Esophagus squamous epithelium (tissue), 5 donors: ENCODE measurements around the gene VMAC. TPM values are rescaled to one million over a fixed set of nuclear protein-coding genes. Genes with fewer than 3 reads are reported as not detected.

Source experiments
- DNase-seq: peaks from one replicate; lab custom pipeline; 2025; lab: John Stamatoyannopoulos, UW
- H3K27ac ChIP-seq, 4 donors: fragments of 200-600 bp; sonication (generic); one replicate each; pipeline ENCODE4 v1.5.1; 2016 to 2019; ENCODE audit warnings: mild to moderate bottlenecking in 1 of 4
- H3K27me3 ChIP-seq, 4 donors: fragments of 200-600 bp; sonication (generic); 1 replicate in 3 of 4; 2 replicates in 1 of 4; pipeline versions ENCODE4 v1.5.1 to v1.6.0; 2017 to 2021; ENCODE audit warnings: antibody characterized with exemption in 1 of 4
- H3K36me3 ChIP-seq, 3 donors: fragments of 200-600 bp; sonication (generic); one replicate each; pipeline ENCODE4 v1.5.1; 2016 to 2019
- H3K4me1 ChIP-seq, 3 donors: fragments of 200-600 bp; sonication (generic); one replicate each; pipeline ENCODE4 v1.5.1; 2017 to 2019
- H3K4me3 ChIP-seq, 4 donors: fragments of 200-600 bp; sonication (generic); 1 replicate in 3 of 4; 2 replicates in 1 of 4; pipeline ENCODE4 v1.5.1; 2016 to 2019; ENCODE audit warnings: mild to moderate bottlenecking in 2 of 4, moderate library complexity in 1 of 4
- H3K9me3 ChIP-seq, 3 donors: fragments of 200-600 bp; sonication (generic); one replicate each; pipeline ENCODE4 v1.5.1; 2016 to 2019
- CTCF ChIP-seq, 6 experiments: fragments of 450-650 bp in 4 of 6; fragments of 200-600 bp in 2 of 6; sonication (generic) in 2 of 6; IDR thresholded peaks; one replicate each; pipeline ENCODE4 v1.5.1; 2016 to 2019; ENCODE audit warnings: antibody characterized with exemption in 6 of 6, mild to moderate bottlenecking in 4 of 6, moderate library complexity in 4 of 6
- POLR2A ChIP-seq, 4 donors: fragments of 450-650 bp; IDR thresholded peaks; one replicate each; pipeline ENCODE4 v1.6.1; 2017; ENCODE audit warnings: antibody characterized with exemption in 4 of 4, mild to moderate bottlenecking in 4 of 4, moderate library complexity in 3 of 4
- WGBS, 2 donors: methylation state at CpG; one replicate each; pipeline ENCODE4 v1.1.5; 2018; 5-methylcytosine and 5-hydroxymethylcytosine counted together
- intact Hi-C: fragments of 100-400 bp; cut with DNase I; formaldehyde crosslinking; loops from one replicate; pipeline ENCODE4 v1.15.0; 2022
- total RNA-seq, 4 donors: library from RNA; depleted of rRNA; stranded (reverse); fragments of >200 nt; gene quantifications; one replicate each; pipeline ENCODE4 v1.1.0, GENCODE V29; 2016
- donor health status: DM: yes; HTN: yes; CAD: no.

The VMAC gene
- total RNA-seq, 4 donors from 2014 or later = 3.1 to 8.6 (median 5.6) TPM

- no peak for TF ChIP-seq CTCF (IDR thresholded peaks at IDR 0.05)
- WGBS, 2 donors = 86 to 89% methylated on average over 12 of the region's 12 CpGs
- peaks cover 51 to 90% (median 57%) of the 10 kb centered on the region in 3 donors for H3K4me1 ChIP-seq
- H3K27ac ChIP-seq = no peak overlapping the region
- H3K27me3 ChIP-seq = no peaks in the 10 kb centered on the region
- no peak for DNase-seq
- no peak overlapping the region for H3K4me3 ChIP-seq
- H3K9me3 ChIP-seq = no peaks in the 10 kb centered on the region
- intact Hi-C loops = no loop called here
- H3K36me3 ChIP-seq = peaks cover 0 to 9% (median 6%) of the 10 kb centered on the region in 3 donors
Observed at GRCh38 chr19:5956728-5957127, 52.1 kb downstream of the VMAC start.

- no peak overlapping the region for H3K4me3 ChIP-seq
- intact Hi-C loops = no loop called here
- TF ChIP-seq POLR2A (IDR thresholded peaks at IDR 0.05) (no peak), CTCF (IDR thresholded peaks at IDR 0.05) (no peak)
- peaks cover 51 to 90% (median 57%) of the 10 kb centered on the region in 3 donors for H3K4me1 ChIP-seq
- H3K36me3 ChIP-seq = peaks cover 0 to 9% (median 6%) of the 10 kb centered on the region in 3 donors
- DNase-seq = no peak
- no peaks in the 10 kb centered on the region for H3K9me3 ChIP-seq
- WGBS, 2 donors = 78% methylated on average over 10 of the region's 10 CpGs
- no peak overlapping the region for H3K27ac ChIP-seq
- H3K27me3 ChIP-seq = no peaks in the 10 kb centered on the region
Observed at GRCh38 chr19:5957170-5957569, 52.5 kb downstream of the VMAC start.

- WGBS, 2 donors = 82 to 88% methylated on average over 13 to 18 of the region's 21 CpGs
- TF ChIP-seq POLR2A (IDR thresholded peaks at IDR 0.05) = no peak
- no peak for TF ChIP-seq CTCF (IDR thresholded peaks at IDR 0.05)
- H3K27ac ChIP-seq = peak overlapping the region in 2 of 4 donors; percentile 10 to 27
- H3K9me3 ChIP-seq = no peaks in the 10 kb centered on the region
- no peak overlapping the region for H3K4me3 ChIP-seq
- no peaks in the 10 kb centered on the region for H3K27me3 ChIP-seq
- DNase-seq = no peak
- H3K4me1 ChIP-seq = peaks cover 48 to 90% (median 57%) of the 10 kb centered on the region in 3 donors
- intact Hi-C loops = no loop called here
- H3K36me3 ChIP-seq = peaks cover 0 to 9% (median 6%) of the 10 kb centered on the region in 3 donors
Observed at GRCh38 chr19:5958074-5958850, 53.6 kb downstream of the VMAC start.

GRCh38 chr19:5958851-5959122, 54.1 kb downstream of the VMAC start:
- no peak for DNase-seq

GRCh38 chr19:5959260-5960004, 54.8 kb downstream of the VMAC start:
- H3K4me3 ChIP-seq = no peak overlapping the region
- 78 to 86% methylated on average over 4 to 6 of the region's 14 CpGs for WGBS, 2 donors
- peaks cover 0 to 9% (median 6%) of the 10 kb centered on the region in 3 donors for H3K36me3 ChIP-seq
- H3K27ac ChIP-seq = peak overlapping the region in 3 of 4 donors; percentile 66 to 85 (median 79)
- intact Hi-C loops = no loop called here
- DNase-seq = no peak
- no peaks in the 10 kb centered on the region for H3K9me3 ChIP-seq
- peaks cover 36 to 90% (median 54%) of the 10 kb centered on the region in 3 donors for H3K4me1 ChIP-seq
- no peaks in the 10 kb centered on the region for H3K27me3 ChIP-seq
- TF ChIP-seq POLR2A (IDR thresholded peaks at IDR 0.05) = no peak

More at GRCh38 chr19:5958851-5959122, 54.1 kb downstream of the VMAC start:
- Histone ChIP-seq H3K4me1 (peaks cover 43 to 90% (median 55%) of the 10 kb centered on the region in 3 donors), H3K27me3 (no peaks in the 10 kb centered on the region), H3K36me3 (peaks cover 0 to 9% (median 6%) of the 10 kb centered on the region in 3 donors), H3K9me3 (no peaks in the 10 kb centered on the region), H3K27ac (peak overlapping the region in 2 of 4 donors; percentile 10 to 27), H3K4me3 (no peak overlapping the region)
- WGBS, 2 donors = 83% methylated on average over 2 of the region's 10 CpGs; no CpG with 5 or more reads in 1 of the 2 donors
- intact Hi-C loops = no loop called here
- no peak for TF ChIP-seq POLR2A (IDR thresholded peaks at IDR 0.05)

Other genes starting within 250 kb of the VMAC start
- gene MICOS13, start 224.4 kb upstream of the VMAC start, total RNA-seq = 10 to 100 TPM; 34.0 to 76.3 (median 48.8) TPM
- 1 to 10 TPM; 1.9 to 9.4 (median 8.3) TPM for gene HSD11B1L, start 223.8 kb upstream of the VMAC start, total RNA-seq
- 1,000 to 10,000 TPM in 2 of 4 donors, 100 to 1,000 TPM in 2; 572 to 1,565 (median 1,059) TPM for gene RPL36, start 214.6 kb upstream of the VMAC start, total RNA-seq
- 10 to 100 TPM; 38.0 to 68.5 (median 51.2) TPM for gene LONP1, start 184.7 kb upstream of the VMAC start, total RNA-seq
- under 1 TPM in 1 of 4 donors, not detected in 3; 0.19 TPM for gene CATSPERD, start 184.2 kb upstream of the VMAC start, total RNA-seq
- 1 to 10 TPM; 1.3 to 5.0 (median 2.1) TPM for gene PRR22, start 120.1 kb upstream of the VMAC start, total RNA-seq
- 10 to 100 TPM; 19.2 to 45.8 (median 39.4) TPM for gene DUS3L, start 113.7 kb upstream of the VMAC start, total RNA-seq
- 1 to 10 TPM; 1.1 to 3.8 (median 1.4) TPM for gene NRTN, start 99.8 kb upstream of the VMAC start, total RNA-seq
- gene FUT6, start 65.2 kb upstream of the VMAC start, total RNA-seq = 100 to 1,000 TPM in 1 of 4 donors, 10 to 100 TPM in 3; 40.6 to 160 (median 68.9) TPM
- gene FUT3, start 53.4 kb upstream of the VMAC start, total RNA-seq = 100 to 1,000 TPM in 2 of 4 donors, 10 to 100 TPM in 2; 51.7 to 145 (median 84.8) TPM
- not detected for gene FUT5, start 34.3 kb upstream of the VMAC start, total RNA-seq
- 100 to 1,000 TPM; 204 to 277 (median 234) TPM for gene NDUFA11, start 1.1 kb upstream of the VMAC start, total RNA-seq
- 10 to 100 TPM in 2 of 4 donors, 1 to 10 TPM in 2; 3.3 to 13.7 (median 7.3) TPM for gene CAPS, start 9.4 kb downstream of the VMAC start, total RNA-seq
- gene RANBP3, start 73.3 kb downstream of the VMAC start, total RNA-seq = 10 to 100 TPM; 38.0 to 77.8 (median 39.6) TPM
- 10 to 100 TPM in 1 of 4 donors, 1 to 10 TPM in 3; 5.2 to 21.4 (median 7.7) TPM for gene RFX2, start 205.6 kb downstream of the VMAC start, total RNA-seq
- gene ACSBG2, start 230.8 kb downstream of the VMAC start, total RNA-seq = under 1 TPM in 1 of 4 donors, not detected in 3; 0.38 TPM